GM23248 (cell line): ENCODE results near the gene SKIC3. TPM values are rescaled to one million over a fixed set of nuclear protein-coding genes. Genes with fewer than 3 reads are reported as not detected.
A peak's percentile ranks its signal among the peaks of the same experiment; 100 is the strongest.

Source experiments
- DNase-seq: peaks from one replicate; pipeline ENCODE4 v3.0.0-alpha.2; 2015
- H2AFZ ChIP-seq: fragments of 200-600 bp; sonication (generic); 2 replicates; pipeline ENCODE4 v1.6.1; 2016; ENCODE audit warnings: antibody characterized with exemption
- H3F3A ChIP-seq: fragments of 200-600 bp; sonication (generic); 2 replicates; pipeline ENCODE4 v1.6.1; 2016; ENCODE audit warnings: mild to moderate bottlenecking, antibody characterized with exemption, mixed run types; ENCODE audit not compliant: insufficient read depth
- H3K27ac ChIP-seq: fragments of 200-600 bp; sonication (generic); 2 replicates; pipeline ENCODE4 v1.5.1; 2016; ENCODE audit warnings: mild to moderate bottlenecking
- H3K27me3 ChIP-seq: fragments of 200-600 bp; sonication (generic); replicated peaks from 2 replicates; pipeline ENCODE4 v1.6.1; 2016; ENCODE audit warnings: mild to moderate bottlenecking; ENCODE audit not compliant: insufficient read depth
- H3K36me3 ChIP-seq: fragments of 200-600 bp; sonication (generic); 2 replicates; pipeline ENCODE4 v1.6.1; 2016; ENCODE audit warnings: low read depth, mild to moderate bottlenecking
- H3K4me1 ChIP-seq: fragments of 200-600 bp; sonication (generic); 2 replicates; pipeline ENCODE4 v1.6.1; 2016; ENCODE audit warnings: mild to moderate bottlenecking; ENCODE audit not compliant: insufficient read depth
- H3K4me2 ChIP-seq: fragments of 200-600 bp; sonication (generic); one replicate; pipeline ENCODE4 v1.6.1; 2016; ENCODE audit warnings: mild to moderate bottlenecking; ENCODE audit not compliant: unreplicated experiment
- H3K4me3 ChIP-seq: fragments of 200-600 bp; sonication (generic); 2 replicates; pipeline ENCODE4 v1.5.1; 2016; ENCODE audit warnings: mild to moderate bottlenecking
- H3K79me2 ChIP-seq: fragments of 200-600 bp; sonication (generic); 2 replicates; pipeline ENCODE4 v1.6.1; 2016; ENCODE audit warnings: mild to moderate bottlenecking; ENCODE audit not compliant: insufficient read depth
- H3K9ac ChIP-seq: fragments of 200-600 bp; sonication (generic); 2 replicates; pipeline ENCODE4 v1.6.1; 2016; ENCODE audit warnings: mild to moderate bottlenecking
- H3K9me2 ChIP-seq: fragments of 200-600 bp; sonication (generic); 2 replicates; pipeline ENCODE4 v1.6.1; 2016; ENCODE audit warnings: mixed run types, mild to moderate bottlenecking, moderate library complexity; ENCODE audit not compliant: insufficient read depth
- H3K9me3 ChIP-seq: fragments of 200-600 bp; sonication (generic); one replicate; pipeline ENCODE4 v1.6.1; 2017; ENCODE audit warnings: low read depth
- H4K20me1 ChIP-seq: fragments of 200-600 bp; sonication (generic); 2 replicates; pipeline ENCODE4 v1.6.0; 2016; ENCODE audit not compliant: insufficient read depth
- EZH2 ChIP-seq: fragments of 200-600 bp; sonication (generic); IDR thresholded peaks from 2 replicates; pipeline ENCODE4 v1.6.1; 2018; ENCODE audit warnings: antibody characterized with exemption, mild to moderate bottlenecking; ENCODE audit not compliant: insufficient read depth, poor library complexity, severe bottlenecking
- EZH2phosphoT487 ChIP-seq: fragments of 200-600 bp; sonication (generic); IDR thresholded peaks from 2 replicates; pipeline ENCODE4 v1.6.1; 2018; ENCODE audit warnings: antibody characterized with exemption, moderate library complexity, mild to moderate bottlenecking, low read depth; ENCODE audit not compliant: insufficient read depth
- WGBS, 2 experiments: methylation state at CpG; one replicate each; pipeline ENCODE4 v1.1.6; 2015 to 2017; ENCODE audit warnings: low lambda C conversion rate in 2 of 2, low coverage in 1 of 2; ENCODE audit errors: missing lambda C conversion rate in 2 of 2; 5-methylcytosine and 5-hydroxymethylcytosine counted together
- in situ Hi-C: fragments of 300-500 bp; cut with MboI; formaldehyde crosslinking; loops from 2 replicates; pipeline ENCODE4 v1.15.0; 2020
- polyA plus RNA-seq: library from polyadenylated mRNA; unstranded; fragments of >200 nt; fragmentation: Nextera tagmentation; extraction: Ambion mirVana; gene quantifications from 2 replicates; pipeline ENCODE4 v1.2.1, GENCODE V29; 2016
- total RNA-seq: library from RNA; depleted of rRNA; stranded (reverse); fragments of >200 nt; shearing (Covaris generic); gene quantifications from 2 replicates; pipeline ENCODE4 v1.2.3, GENCODE V29; 2014; rRNA removed

Gene SKIC3
- 83.5 and 101 TPM in 2 replicates for total RNA-seq
- 65.1 and 77.6 TPM in 2 replicates for polyA plus RNA-seq

- in situ Hi-C loops: no loop called here
- TF ChIP-seq EZH2phosphoT487 (no peak), EZH2 (no peak)
- Histone ChIP-seq H2AFZ (peak within 1 kb of the TSS; percentile 96), H3K9ac (peak within 1 kb of the TSS; percentile 88), H3F3A (peaks cover 12% of the 10 kb centered on the region; the same call in 1 of the 2 replicates), H3K4me1 (peaks cover 25% of the 10 kb centered on the region), H4K20me1 (no peaks in the 10 kb centered on the region), H3K27me3 (no peaks in the 10 kb centered on the region), H3K27ac (peak within 1 kb of the TSS; percentile 85), H3K36me3 (peaks cover 7% of the 10 kb centered on the region), H3K4me2 (peak within 1 kb of the TSS; percentile 100), H3K79me2 (peaks cover 87% of the 10 kb centered on the region), H3K4me3 (peak within 1 kb of the TSS; percentile 89), H3K9me3 (no peaks in the 10 kb centered on the region), H3K9me2 (no peaks in the 10 kb centered on the region)
- peak; percentile 98 for DNase-seq
- 1% methylated on average over 60 to 61 of the region's 63 CpGs for WGBS, 2 experiments
These were observed at the start of gene SKIC3, which contains the start of gene ARSK for GRCh38 chr5:95554647-95555548. SKIC3 (minus strand) TSS chr5:95554977; CDS start chr5:95547150, 7,827 bp downstream. ARSK (plus strand) TSS chr5:95555101; CDS start chr5:95555279, 178 bp downstream.

- no peaks in the 10 kb centered on the region for H4K20me1 ChIP-seq
- H3K79me2 ChIP-seq: no peaks in the 10 kb centered on the region
- H3K4me2 ChIP-seq: no peak overlapping the region
- H2AFZ ChIP-seq: no peak overlapping the region
- no peak overlapping the region for H3K9ac ChIP-seq
- no peaks in the 10 kb centered on the region for H3K9me3 ChIP-seq
- in situ Hi-C loops: no loop called here
- peaks cover 8% of the 10 kb centered on the region for H3K36me3 ChIP-seq
- 66 to 68% methylated on average over 1 of the region's 1 CpG for WGBS, 2 experiments
- TF ChIP-seq EZH2phosphoT487: no peak
- TF ChIP-seq EZH2: no peak
- peak; percentile 32 for DNase-seq
- no peaks in the 10 kb centered on the region for H3K9me2 ChIP-seq
- peaks cover 12% of the 10 kb centered on the region; the same call in 1 of the 2 replicates for H3K4me1 ChIP-seq
- no peaks in the 10 kb centered on the region for H3K27me3 ChIP-seq
- no peak overlapping the region for H3K4me3 ChIP-seq
- H3F3A ChIP-seq: no peaks in the 10 kb centered on the region
- H3K27ac ChIP-seq: no peak overlapping the region
These were observed 45.8 kb upstream of the SKIC3 start for GRCh38 chr5:95600557-95600956.

- H3K4me3 ChIP-seq: no peak overlapping the region
- WGBS, 2 experiments: 94 to 100% methylated on average over 1 of the region's 1 CpG
- no peak overlapping the region for H3K4me2 ChIP-seq
- H2AFZ ChIP-seq: no peak overlapping the region
- no peak overlapping the region for H3K27ac ChIP-seq
- H3F3A ChIP-seq: no peaks in the 10 kb centered on the region
- H3K27me3 ChIP-seq: no peaks in the 10 kb centered on the region
- DNase-seq: no peak
- no peaks in the 10 kb centered on the region for H4K20me1 ChIP-seq
- no peak overlapping the region for H3K9ac ChIP-seq
- TF ChIP-seq EZH2phosphoT487 (no peak), EZH2 (no peak)
- no peaks in the 10 kb centered on the region for H3K79me2 ChIP-seq
- no peaks in the 10 kb centered on the region for H3K9me3 ChIP-seq
- peaks cover 8% of the 10 kb centered on the region; the same call in 1 of the 2 replicates for H3K36me3 ChIP-seq
- H3K9me2 ChIP-seq: no peaks in the 10 kb centered on the region
- in situ Hi-C loops: no loop called here
- peaks cover 12% of the 10 kb centered on the region; the same call in 1 of the 2 replicates for H3K4me1 ChIP-seq
These were observed 44.5 kb upstream of the SKIC3 start for GRCh38 chr5:95599252-95599651.

- no peak overlapping the region for H3K27ac ChIP-seq
- 94 to 98% methylated on average over 3 of the region's 3 CpGs for WGBS, 2 experiments
These were observed 40.6 kb upstream of the SKIC3 start for GRCh38 chr5:95595289-95595931.

More at GRCh38 chr5:95595289-95595931, 40.6 kb upstream of the SKIC3 start:
- peaks cover 21% of the 10 kb centered on the region for H3F3A ChIP-seq
- H3K79me2 ChIP-seq: no peaks in the 10 kb centered on the region
- no peak for DNase-seq
- H4K20me1 ChIP-seq: no peaks in the 10 kb centered on the region
- no peak for TF ChIP-seq EZH2
- no peak for TF ChIP-seq EZH2phosphoT487
- H3K9me2 ChIP-seq: no peaks in the 10 kb centered on the region
- no peaks in the 10 kb centered on the region for H3K9me3 ChIP-seq
- H3K27me3 ChIP-seq: no peaks in the 10 kb centered on the region
- no peak overlapping the region for H3K9ac ChIP-seq
- H3K36me3 ChIP-seq: 0 out of 2 replicates have a peak, but pooled peaks cover 3% of the 10 kb centered on the region
- no peak overlapping the region for H2AFZ ChIP-seq
- peaks cover 33% of the 10 kb centered on the region for H3K4me1 ChIP-seq
- in situ Hi-C loops: no loop called here
- H3K4me3 ChIP-seq: no peak overlapping the region
- H3K4me2 ChIP-seq: no peak overlapping the region
